NCI-H2196 (cell line): ENCODE measurements around the gene PPFIBP2.
"Not testable (repeated sequence)": the region's sequence is repeated elsewhere in the genome, so short reads cannot be mapped to it uniquely, and the experiment has no call there.

Source experiments
- DNase-seq: peaks from one replicate; lab custom pipeline; 2025; ENCODE audit not compliant: unreplicated experiment; lab: John Stamatoyannopoulos, UW

Gene PPFIBP2

DNA sequence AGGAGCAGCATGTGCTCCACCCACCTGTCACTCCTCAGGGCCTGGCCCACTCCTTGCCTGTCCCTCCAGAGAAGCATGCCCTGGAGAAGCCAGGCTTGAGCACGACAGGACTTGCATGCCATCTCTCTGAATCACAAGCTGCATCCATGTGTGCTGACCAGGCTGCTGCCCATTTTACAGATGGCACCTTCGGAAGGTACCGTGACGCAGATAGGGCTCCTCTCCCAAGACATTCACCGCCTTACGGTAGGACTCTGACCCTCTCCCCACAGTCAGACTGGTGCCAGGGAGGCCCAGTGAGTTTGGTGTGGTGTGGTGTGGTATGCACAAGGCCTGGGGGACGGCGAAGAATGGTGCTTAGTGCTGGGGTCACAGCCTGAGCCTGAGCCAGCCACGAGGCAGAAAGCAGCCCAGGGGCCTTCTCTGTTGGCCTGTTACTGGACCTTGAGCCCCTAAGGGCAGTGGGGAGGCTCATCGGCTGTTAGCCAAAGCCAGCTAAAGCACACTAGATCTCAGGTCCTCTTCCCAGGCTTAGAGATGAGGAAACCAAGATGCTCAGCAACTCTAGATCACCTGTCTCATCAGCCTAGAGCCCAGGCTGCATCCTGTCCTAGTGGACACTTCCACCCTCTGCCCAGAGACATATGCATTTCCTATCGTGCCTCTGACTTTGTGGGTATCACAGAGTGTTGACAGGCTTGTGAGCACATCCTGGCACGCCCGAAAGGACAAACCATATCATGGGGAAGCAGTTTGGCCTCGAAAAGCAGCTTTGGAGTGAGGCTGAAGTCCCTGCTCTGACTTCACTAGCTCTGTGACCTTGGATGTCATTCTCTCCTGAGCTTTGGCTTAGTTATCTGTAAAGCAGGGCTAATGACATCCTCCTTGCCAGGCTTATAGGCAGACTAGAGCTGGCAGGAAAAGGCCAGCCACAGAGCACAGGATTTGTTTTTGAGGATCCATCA, 141.7 kb downstream of the PPFIBP2 start:
- DNase-seq: no peak

DNA sequence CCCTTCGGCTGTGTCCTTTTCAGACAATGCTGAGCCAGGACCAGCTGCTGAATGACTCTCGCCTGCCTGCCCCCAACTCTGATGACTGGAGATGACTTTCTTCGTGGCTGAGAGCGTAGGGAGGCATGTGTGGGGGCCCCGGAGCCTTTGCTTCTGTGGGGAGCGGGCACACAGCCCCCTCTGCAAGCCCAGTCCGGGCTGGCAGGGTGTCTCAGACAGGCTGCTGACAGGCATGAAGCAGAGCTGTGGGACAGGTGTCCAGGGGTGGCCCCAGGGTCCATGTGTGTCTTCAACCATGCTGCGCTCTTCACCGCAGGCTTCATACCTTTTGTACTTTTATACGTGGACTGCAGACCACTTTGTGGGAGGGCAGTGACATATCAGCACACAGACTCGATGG, 142.9 kb downstream of the PPFIBP2 start:
- DNase-seq: no peak

DNA sequence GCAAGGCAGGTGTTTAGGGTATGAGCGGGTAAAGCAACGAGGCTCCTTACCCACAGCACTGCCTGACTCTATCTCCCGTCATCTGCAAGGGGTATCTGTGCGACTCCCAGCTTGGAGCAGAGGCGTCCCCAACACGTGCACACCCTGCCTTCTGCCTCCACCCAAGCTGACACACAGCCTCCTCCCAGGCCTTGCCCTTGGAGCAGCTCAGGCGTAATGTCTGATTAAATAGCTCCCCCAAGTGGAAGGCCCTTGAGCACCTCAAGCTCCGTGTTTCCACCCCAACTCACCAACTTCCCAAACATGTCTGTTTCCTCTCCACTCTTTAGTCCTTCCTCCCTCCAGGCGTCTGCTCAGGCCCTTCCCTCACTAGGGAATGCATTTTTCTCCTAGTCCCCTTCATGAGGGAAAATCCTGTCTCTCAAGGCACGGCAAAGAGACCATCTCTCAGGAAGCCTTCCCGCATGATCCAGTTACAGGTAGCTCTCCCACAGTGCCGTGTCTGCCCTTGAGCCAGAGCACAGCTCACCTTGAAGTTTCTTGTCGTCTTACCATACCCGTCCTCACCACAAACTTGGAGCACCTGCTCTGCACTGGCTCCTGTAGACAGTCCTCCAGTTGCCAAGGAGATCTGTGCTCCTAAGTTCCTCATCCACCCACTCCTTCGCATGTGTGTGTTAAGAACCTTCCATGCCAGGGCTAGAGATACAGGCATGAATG, 143.7 kb downstream of the PPFIBP2 start:
- DNase-seq: peak; percentile 66

DNA sequence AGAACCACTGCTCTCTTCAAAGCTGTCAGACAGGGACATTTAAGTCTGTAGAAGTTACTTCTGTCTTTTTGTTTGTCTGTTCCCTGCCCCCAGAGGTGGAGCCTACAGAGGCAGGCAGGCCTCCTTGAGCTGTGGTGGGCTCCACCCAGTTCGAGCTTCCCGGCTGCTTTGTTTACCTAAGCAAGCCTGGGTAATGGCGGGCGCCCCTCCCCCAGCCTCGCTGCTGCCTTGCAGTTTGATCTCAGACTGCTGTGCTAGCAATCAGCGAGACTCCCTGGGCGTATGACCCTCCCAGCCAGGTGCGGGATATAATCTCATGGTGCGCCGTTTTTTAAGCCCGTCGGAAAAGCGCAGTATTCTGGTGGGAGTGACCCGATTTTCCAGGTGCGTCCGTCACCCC, 149.7 kb downstream of the PPFIBP2 start:
- not testable (repeated sequence) for DNase-seq

DNA sequence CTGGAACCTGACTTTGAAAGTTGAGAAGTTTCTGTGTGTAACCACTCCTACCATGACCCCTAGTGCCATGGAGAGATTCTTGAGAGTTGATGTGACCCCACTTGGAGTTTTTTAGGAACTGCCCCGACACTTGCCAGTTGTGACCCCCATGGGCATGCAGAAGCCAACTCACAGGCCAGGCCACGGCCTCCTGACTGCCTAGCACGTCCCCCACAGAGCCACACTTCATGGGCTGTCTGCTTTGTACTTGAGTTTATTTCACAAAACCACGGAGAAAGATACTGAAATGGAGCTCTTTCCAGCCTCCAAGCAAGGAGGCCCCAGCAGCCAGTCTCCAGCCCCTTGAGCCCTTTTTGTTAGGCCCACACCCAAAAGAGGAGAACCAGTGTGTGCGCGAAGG, 151.1 kb downstream of the PPFIBP2 start:
- DNase-seq: no peak

DNA sequence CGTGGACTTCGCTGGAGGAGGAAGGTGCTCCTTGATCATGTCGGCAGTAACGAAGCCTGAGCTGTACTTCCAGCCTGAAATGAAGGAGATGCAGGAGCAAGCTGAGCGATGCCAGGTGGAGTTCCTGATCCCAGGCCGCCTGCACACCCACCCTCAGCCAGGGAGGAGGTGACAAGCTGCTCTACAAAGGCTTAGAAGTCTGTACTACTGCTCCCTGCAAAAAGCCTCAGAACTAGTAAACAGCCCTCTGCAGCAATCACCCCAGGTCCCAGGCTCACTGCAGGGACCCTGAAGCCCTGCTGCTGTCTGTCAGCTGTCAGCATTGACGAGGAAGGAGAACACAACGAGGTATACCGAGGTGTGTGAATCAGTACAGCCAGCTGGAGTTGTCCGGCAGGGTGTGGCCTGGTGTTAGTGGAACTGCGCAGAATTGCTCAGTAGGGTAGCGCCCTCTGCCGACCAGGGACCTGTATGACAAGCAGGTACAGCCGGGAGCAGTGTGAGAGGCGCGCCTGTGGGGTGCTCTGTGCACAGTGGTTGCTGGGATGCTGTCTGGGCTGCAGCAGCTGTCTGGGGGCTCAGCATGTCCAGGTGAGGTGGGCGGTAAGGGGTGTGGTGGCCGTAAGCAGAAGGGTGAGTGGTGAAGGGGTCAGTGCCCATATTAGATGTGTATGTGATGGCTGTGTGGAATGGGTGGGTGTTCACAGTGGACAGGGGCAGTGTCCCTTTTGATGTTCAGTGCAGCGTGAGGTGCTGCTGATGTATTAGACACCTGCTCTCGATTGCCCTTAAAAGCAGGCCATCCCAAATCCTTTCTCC, 151.9 kb downstream of the PPFIBP2 start:
- peak; percentile 74 for DNase-seq

DNA sequence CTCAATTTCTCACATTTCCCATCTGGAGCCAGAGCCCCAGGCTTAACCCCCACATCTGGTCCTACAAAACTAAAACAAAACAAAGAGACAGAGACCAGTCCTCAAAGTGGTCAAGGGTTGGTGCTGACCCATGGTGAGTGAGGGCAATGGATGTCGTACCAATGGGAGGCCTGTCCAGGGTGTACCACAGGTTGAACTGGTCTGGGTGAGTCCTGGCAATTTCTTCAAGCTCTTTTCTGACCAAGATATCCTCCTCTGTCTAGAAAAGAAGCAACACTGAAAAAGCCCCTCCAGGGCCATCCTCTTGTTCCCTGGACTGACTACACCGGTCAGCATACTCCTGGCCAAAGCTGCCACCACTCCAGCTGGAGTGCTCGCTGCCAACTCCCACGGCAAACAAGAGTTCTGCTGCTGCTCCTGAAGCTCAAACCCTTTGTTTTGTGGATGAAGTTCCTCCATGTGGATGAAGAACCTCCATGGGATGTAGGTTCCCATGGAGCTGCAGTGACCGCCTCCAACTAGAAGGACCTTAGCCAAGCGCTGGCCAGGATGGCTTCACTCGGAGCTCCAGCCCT, 152.6 kb downstream of the PPFIBP2 start:
- no peak for DNase-seq

DNA sequence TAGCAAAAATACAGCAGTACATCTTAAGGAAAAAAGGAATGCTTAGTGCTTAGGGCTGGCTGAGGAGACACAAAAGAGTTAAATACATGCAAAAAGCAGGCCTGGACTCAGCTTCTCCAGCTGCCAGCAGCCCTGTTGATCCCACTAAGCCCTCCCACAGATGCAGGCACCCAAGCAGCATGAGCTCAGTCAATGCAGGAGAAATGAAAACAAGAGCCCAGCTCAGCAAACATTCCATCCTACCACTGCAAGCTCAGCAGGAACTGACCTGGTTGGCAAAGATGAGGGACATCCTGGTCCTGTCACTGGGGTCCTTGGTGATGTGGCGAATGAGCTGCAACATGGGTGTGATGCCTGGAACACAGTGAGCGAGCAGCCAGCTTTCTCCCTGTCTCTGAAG, 153.7 kb downstream of the PPFIBP2 start:
- no peak for DNase-seq

DNA sequence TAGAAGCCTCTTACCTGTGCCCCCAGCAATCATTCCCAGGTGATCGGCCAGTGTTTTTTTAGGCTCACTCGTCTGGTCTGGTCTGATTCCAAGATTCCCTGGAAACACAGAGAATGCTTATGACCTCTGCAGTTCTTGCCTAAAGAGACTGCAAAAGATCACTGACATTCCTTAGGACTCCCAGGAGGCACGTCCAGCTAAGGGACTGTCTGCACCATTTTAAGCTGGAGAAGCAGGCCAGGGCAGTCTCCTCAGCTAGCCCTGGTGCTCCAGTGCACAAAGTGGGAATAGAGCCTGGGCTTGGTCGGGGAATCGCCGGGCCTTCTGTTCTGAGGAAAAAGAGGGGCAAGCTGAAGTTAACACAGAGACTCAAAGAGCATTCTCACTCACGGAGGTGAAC, 154.7 kb downstream of the PPFIBP2 start:
- no peak for DNase-seq

DNA sequence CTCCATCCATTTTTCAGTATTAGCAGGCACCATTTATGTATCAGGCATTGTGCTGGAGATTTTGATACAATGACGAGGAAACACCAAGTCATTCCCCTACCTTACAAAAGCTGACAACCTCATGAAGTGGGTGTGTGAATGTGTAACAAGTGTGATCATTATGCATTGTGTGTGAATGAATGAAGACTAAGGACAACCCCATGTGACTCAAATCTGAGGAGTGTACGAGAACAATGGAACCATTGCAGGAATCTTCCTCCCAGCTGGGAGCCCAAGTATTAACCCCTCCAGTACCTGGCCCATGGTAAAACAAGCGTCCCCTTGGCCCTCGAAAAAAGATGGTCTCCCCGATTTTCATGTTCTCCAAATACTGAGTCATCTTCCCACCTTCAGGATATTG, 155.1 kb downstream of the PPFIBP2 start:
- DNase-seq: no peak

DNA sequence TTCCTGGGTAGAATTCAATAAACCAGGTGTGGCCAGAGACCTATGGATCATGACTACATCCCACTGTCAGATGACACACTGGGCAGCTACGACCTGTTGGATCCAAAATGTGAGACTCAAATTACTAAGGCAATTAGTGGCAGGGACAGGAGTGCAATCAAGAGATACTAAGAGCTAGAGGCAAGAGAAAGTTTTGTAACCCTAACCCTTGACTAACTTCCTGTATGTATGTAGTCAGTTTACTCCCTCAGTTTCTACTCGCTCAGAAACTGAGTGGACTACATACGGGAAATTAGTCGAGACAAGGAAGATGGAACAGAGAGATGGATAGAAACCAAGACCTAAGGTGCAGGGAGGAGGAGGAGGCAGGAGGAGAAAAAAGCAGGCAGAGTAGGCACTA, 156.8 kb downstream of the PPFIBP2 start:
- DNase-seq: no peak

DNA sequence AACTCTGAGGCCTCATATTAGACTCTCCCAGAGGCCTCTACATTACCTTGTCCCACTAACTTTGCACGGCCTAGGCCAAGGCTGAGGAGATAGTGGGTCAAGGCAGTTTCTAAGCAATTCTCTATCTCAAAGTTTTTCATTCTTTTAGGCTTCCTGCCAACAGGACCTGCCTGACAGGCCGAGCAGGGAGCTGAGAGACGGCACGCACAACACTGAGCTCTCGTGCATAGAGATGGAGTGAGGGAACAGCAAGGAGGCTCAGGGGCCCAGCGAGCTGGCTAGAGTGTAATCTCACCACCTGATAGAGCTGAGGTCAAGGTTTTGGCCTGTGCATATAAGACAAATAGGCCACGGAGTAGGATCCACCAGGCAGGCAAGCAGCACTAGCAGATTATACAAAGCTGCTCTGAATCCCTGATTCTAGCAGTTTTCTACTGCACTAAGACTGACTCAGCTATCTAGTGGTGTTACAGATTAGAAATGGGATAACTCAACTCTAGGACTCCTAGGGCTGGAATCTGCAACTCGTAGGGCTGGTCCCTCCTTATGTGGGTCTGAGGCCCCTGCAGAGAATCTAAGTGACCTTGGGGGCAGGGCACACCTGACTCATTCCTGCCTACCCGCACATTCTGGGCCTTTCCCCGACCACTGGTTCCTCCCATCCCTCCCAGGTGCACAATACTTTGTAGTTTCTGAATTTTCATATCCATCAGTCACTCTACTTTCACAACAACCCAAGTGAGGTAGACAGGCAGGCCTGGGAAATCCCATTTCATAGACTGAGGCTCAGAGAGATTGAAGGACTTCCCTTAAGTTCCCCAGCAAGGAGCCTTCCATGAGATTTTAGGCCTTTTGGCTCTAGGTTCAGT, 157.8 kb downstream of the PPFIBP2 start:
- no peak for DNase-seq

DNA sequence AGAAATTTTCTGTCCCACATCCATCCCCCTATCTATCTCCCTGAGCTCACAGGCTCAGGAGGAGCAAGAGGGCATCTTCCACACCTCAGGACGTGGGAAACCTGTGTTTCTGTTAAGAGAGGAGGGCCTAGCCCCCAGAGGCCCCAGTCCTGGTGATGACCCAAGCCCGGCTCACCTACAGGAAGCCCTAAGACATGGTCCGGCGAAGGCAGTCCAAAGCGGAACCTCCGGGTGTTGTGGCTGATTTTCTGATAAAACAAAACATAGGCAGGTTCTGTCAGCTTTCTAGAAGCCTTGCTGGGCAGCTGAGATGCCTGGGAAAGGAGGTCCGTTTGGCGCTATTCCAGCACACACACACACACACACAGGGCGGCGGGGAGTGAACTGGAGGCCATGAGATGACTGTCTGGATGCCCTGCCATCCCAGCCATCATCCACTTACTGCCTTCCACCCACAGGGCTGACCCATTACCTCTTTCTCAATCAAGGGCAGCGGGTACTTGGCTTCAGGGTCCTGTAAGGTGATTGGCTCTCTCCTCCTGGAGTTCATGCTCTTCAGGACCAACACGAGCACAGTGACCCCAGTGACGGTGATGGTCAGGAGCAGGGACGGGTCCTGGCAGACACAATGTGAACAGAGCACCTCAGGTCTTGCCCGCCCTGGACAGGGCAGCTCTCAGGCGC, 158.6 kb downstream of the PPFIBP2 start:
- DNase-seq: no peak

DNA sequence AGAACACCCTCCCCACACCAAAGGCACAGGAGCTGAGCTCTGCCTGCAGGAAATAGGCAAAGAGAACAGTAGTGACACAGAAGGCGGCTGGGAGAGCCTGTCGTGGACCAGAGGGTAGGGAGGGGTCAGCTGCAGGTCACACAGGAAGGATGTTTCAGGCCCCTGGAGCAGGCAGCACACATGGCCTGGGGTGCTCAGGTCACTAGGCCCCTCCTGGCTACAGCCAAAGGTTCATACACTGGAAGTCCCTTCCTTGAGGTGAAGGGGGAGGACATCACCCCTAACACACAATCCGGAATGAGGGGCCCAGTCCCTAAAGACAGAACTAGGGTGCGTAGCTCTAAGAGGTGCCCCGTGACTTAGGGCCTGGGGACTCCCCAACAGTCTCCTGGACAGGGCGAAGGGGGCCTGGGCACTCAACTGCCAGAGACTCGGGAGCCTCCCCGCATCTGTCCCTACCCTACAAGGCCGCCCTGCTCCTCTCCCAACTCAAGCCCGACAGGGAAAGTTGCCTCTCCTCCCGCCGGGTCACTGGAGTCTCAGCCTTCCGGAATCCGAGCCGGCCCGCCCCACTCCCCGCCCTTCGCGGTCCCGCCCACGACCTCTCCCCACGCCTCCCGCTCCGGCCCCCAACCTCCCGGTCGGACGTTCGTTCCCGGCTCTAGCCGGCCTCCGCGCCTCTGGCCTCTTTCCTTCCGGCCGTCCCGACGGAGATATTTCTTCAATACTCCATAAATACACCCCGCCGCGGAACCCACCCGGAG, 159.3 kb downstream of the PPFIBP2 start, which contains the start of gene CYB5R2:
TSS of gene CYB5R2 (minus strand) at position 541 of the 764 bp plus-strand sequence. CDS start 675 bp downstream, outside the sequence.
- DNase-seq: no peak

DNA sequence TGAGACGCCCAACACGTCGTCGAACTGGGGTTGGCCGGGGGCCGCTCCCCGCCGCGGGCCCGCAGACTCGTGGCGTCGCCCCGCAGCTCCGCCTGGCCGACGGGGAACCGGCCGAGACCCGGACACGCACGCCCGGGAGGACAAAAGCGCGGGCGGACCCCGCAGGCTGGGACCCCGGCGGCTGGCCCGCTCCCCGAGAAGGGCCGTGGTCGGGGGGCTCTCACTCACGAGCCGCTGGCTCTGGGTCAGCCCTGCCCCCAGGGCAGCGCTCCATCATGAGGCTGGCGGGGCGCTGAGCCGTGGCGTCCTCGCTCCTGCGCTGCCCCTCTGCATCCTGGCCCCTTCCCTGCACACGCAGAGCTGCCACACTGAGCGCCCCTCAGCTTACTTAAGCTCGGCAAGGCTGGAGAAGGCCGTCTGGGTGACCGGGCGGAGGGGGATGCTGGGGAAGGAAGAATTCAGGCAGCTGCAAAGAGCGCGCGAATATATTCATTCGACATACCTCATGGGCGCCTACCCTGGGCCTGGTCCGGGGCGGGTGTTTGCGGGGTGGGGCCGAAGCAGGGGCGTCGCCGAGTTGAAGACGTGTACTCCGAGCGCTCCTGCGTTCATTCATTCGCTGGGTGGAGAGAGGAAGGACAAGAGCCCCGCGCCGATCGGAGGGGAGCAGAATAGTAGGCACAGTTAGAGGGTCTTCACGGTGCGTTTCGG, 160.1 kb downstream of the PPFIBP2 start:
- DNase-seq: no peak

DNA sequence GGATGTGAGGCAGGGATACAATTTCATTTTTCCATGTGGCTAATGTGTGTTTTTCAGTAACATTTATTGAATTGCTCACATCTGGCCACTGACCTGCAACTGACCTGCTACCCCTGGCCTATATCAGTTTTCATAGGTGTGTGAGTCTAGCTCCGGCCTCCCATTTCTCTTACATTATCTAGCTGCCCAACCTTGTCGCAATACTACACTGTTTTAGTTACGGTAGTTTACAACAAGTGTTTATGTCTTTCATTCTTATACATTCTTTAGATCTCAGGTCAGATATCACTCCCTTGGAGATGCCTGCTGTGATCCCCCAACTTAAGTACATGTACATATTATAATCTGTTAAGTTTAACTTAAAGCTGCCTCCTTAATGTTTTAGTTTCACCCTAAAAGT, 161.8 kb downstream of the PPFIBP2 start:
- no peak for DNase-seq

DNA sequence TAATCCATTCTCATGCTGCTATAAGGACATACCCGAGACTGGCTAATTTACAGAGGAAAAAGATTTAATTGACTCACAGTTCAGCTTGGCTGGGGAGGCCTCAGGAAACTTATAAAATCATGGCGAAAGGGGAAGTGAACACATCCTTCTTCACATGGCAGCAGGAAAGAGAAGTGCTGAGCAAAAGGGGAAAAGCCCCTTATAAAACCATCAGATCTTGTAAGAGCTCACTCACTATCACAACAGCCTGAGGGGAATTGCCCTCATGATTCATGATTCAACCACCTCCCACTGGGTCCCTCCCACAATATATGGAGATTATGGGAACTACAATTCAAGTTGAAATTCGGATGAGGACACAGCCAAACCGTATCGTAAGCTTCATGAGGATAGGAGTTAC, 163.3 kb downstream of the PPFIBP2 start:
- no peak for DNase-seq

DNA sequence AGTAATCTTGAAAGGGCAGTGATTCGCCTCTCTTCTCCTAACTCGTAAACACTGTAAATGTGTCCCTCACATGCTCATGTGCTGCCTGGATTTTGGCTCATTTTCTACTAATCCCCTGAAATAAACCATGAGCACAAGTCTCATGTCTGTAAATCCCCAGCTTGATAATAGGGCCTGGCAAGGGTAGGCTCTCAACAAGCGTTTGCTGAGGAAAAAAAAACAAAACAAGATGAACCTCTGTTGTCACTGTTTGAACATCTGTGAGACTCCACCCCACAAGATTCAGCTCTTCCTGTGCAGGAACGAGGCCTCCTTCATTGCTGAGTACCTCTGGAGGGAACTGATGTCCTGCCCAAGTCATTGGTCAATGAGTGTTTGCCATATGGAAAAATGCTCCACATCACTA, 164.0 kb downstream of the PPFIBP2 start:
- DNase-seq: no peak
